Endothelial cell of umbilical vein (primary cell): Measurements from ENCODE around the gene TCF25.

ENCODE experiments used
- EZH2 ChIP-seq: IDR thresholded peaks from 2 replicates; pipeline ENCODE4 v1.6.1; 2012; ENCODE audit warnings: borderline replicate concordance, low read depth, mild to moderate bottlenecking, moderate library complexity, low read length, inconsistent platforms; ENCODE audit not compliant: severe bottlenecking
- FOS ChIP-seq: IDR thresholded peaks from 2 replicates; pipeline ENCODE4 v1.6.1; 2011; ENCODE audit warnings: mild to moderate bottlenecking, low read length, moderate library complexity, borderline replicate concordance; ENCODE audit not compliant: insufficient read depth
- GATA2 ChIP-seq: IDR thresholded peaks from 2 replicates; pipeline ENCODE4 v1.7.0; 2011; ENCODE audit warnings: low read depth, mild to moderate bottlenecking, moderate library complexity, mixed read lengths, low read length; ENCODE audit not compliant: insufficient read length, insufficient read depth
- MYC ChIP-seq: IDR thresholded peaks from one replicate; pipeline ENCODE4 v1.6.1; 2011; ENCODE audit warnings: mild to moderate bottlenecking, low read depth, low read length
- POLR2A ChIP-seq: IDR thresholded peaks from 2 replicates; pipeline ENCODE4 v1.6.1; 2012; ENCODE audit warnings: low read depth, mild to moderate bottlenecking, control low read depth, low read length
- POLR2AphosphoS5 ChIP-seq: IDR thresholded peaks from 2 replicates; pipeline ENCODE4 v1.6.1; 2012; ENCODE audit warnings: low read depth, mild to moderate bottlenecking, control low read depth, low read length, moderate library complexity; ENCODE audit not compliant: insufficient read depth
- TF ChIP-seq, protein P1 (sequence below), 2 donors: IDR thresholded peaks; 1 replicate in 1 of 2; 2 replicates in 1 of 2; pipeline ENCODE4 v1.5.1; 2011; ENCODE audit warnings: low read length in 2 of 2, mild to moderate bottlenecking in 2 of 2, moderate library complexity in 2 of 2, control low read depth in 1 of 2, inconsistent platforms in 1 of 2, low read depth in 1 of 2; ENCODE audit not compliant: insufficient read depth in 1 of 2; ENCODE audit errors: extremely low read depth in 1 of 2
- TF ChIP-seq, protein P2 (sequence below): IDR thresholded peaks from 2 replicates; pipeline ENCODE4 v1.6.1; 2011; ENCODE audit not compliant: insufficient read depth, insufficient read length

DNA sequence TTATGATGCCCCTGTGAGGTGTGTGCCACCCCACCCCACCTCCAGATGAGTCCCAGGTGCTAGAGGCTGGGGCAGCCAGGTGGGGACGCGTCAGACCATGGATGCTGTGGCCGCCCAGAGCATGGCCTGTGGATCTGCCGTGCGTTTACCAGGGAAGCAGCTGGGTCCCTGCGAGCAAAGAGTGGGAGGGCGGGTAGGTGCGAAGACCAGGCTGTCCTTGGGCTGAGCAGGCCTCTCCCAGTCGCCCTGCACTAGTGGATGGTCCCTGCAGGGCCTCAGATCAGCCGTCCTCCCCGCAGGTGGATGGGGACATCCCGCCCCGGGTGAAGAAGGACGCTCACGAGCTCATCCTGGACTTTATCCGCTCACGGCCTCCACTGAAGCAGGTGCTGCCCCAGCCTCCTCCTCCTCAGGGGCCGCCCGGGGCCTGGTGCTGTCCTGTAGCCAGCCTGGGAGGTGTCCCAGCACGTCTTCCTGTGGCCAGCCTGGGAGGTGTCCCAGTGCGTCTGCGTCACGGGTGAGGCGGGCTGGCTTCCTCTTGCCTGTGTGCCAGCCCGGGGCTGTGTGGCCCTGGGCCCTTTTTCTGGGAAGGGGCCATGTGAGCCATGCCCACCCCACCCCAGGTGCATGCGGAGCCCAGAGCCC, 18.0 kb upstream of the TCF25 start:
- TF ChIP-seq, protein P1, sequence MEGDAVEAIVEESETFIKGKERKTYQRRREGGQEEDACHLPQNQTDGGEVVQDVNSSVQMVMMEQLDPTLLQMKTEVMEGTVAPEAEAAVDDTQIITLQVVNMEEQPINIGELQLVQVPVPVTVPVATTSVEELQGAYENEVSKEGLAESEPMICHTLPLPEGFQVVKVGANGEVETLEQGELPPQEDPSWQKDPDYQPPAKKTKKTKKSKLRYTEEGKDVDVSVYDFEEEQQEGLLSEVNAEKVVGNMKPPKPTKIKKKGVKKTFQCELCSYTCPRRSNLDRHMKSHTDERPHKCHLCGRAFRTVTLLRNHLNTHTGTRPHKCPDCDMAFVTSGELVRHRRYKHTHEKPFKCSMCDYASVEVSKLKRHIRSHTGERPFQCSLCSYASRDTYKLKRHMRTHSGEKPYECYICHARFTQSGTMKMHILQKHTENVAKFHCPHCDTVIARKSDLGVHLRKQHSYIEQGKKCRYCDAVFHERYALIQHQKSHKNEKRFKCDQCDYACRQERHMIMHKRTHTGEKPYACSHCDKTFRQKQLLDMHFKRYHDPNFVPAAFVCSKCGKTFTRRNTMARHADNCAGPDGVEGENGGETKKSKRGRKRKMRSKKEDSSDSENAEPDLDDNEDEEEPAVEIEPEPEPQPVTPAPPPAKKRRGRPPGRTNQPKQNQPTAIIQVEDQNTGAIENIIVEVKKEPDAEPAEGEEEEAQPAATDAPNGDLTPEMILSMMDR (IDR thresholded peaks at IDR 0.05; ENCODE audit: extremely low read depth in 1 of 2, insufficient read depth in 1 of 2, low read depth in 1 of 2, low read length in 2 of 2): no peak
- TF ChIP-seq POLR2A: no peak
- no peak for TF ChIP-seq POLR2AphosphoS5
- TF ChIP-seq EZH2: no peak
- no peak for TF ChIP-seq FOS
- TF ChIP-seq MYC: no peak
- TF ChIP-seq, protein P2, sequence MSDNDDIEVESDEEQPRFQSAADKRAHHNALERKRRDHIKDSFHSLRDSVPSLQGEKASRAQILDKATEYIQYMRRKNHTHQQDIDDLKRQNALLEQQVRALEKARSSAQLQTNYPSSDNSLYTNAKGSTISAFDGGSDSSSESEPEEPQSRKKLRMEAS: no peak
- no peak for TF ChIP-seq GATA2
